Stimulated activated CD4-positive, alpha-beta T cell treated with anti-CD3 and anti-CD28 coated beads, TNF-alpha, amount 100 ng/mL, for 4 hours (primary cell): Measurements from ENCODE around the gene BANP.
"Not testable (repeated sequence)": the region's sequence is repeated elsewhere in the genome, so short reads cannot be mapped to it uniquely, and the experiment has no call there.

Experiments
- DNase-seq, 3 experiments: peaks; one replicate each; pipeline ENCODE4 v3.0.0-alpha.2; 2020; ENCODE audit warnings: low read depth in 3 of 3

BANP gene

DNA sequence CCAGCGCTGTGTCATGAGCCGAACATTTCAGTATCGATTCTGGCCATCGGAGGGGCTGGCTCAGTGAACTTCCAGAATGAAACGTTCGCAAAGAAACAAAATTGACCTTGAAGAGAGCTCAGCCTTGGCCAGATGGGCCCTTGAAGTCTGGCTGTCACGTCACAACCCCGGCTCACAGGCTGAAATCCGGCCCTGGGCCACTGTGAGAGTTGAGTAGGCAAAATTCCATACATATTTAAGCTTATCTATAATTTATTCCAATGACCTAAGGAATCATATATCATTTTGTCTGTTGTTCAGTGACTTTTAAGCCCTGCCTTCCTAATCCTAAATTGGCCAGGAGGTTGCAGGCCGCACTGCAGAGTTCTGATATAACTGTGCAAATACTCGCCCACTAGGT lies 170.2 kb downstream of the BANP start:
- not testable (repeated sequence) for DNase-seq

DNA sequence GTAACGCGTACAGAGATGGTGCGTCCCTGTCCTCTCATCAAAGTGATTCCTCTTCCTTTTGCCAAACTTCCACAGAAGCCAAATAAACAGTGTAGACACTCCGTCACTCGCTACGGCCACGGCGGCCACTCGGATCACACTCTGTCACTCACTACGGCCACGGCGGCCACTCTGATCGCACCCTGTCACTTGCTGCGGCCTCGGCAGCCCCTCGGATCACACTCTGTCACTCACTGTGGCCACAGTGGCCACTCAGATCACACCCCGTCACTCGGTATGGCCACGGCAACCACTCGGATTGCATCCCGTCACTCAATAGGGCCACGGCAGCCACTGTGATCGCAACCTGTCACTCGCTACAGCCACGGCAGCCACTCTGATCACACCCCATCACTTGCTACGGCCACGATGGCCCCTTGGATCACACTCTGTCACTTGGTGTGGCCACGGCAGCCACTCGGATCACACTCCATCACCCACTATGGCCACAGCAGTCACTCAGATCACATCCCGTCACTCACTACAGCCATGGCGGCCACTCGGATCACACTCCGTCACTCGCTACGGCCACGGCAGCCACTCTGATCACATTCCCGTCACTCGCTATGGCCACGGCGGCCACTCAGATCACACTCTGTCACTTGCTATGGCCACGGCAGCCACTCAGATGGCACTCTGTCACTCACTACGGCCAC lies 170.8 kb downstream of the BANP start:
- no peak for DNase-seq
